Thoracic aorta (tissue), 2 donors: ENCODE results near the gene ACIN1. TPM values are rescaled to one million over a fixed set of nuclear protein-coding genes. Genes with fewer than 3 reads are reported as not detected.
"Not testable (repeated sequence)": the region's sequence is repeated elsewhere in the genome, so short reads cannot be mapped to it uniquely, and the experiment has no call there.

Experiments
- ATAC-seq: fragments of 150-250 bp; one replicate; pipeline ENCODE4 v1.8.0; 2017; ENCODE audit warnings: low read depth; ENCODE audit not compliant: insufficient number of reproducible peaks, low FRiP score
- DNase-seq: peaks from one replicate; pipeline ENCODE4 v3.0.0-alpha.2; 2020; ENCODE audit warnings: low spot score
- H3K27ac ChIP-seq, 2 donors: fragments of 200-600 bp; sonication (generic); 1 replicate in 1 of 2; 2 replicates in 1 of 2; pipeline ENCODE4 v1.5.1; 2016; ENCODE audit warnings: mild to moderate bottlenecking in 2 of 2, moderate library complexity in 2 of 2
- H3K27me3 ChIP-seq: fragments of 200-600 bp; sonication (generic); replicated peaks from 2 replicates; pipeline ENCODE4 v1.6.0; 2016; ENCODE audit warnings: mild to moderate bottlenecking; ENCODE audit not compliant: insufficient read depth
- H3K36me3 ChIP-seq: fragments of 200-600 bp; sonication (generic); one replicate; pipeline ENCODE4 v1.5.1; 2016
- H3K4me1 ChIP-seq, 2 donors: fragments of 200-600 bp; sonication (generic); 1 replicate in 1 of 2; 2 replicates in 1 of 2; pipeline versions ENCODE4 v1.5.1 to v1.6.0; 2016; ENCODE audit warnings: low read depth in 2 of 2, mild to moderate bottlenecking in 1 of 2; ENCODE audit not compliant: control insufficient read depth in 1 of 2
- H3K4me3 ChIP-seq: fragments of 200-600 bp; sonication (generic); 2 replicates; pipeline ENCODE4 v1.5.1; 2016; ENCODE audit warnings: mild to moderate bottlenecking
- H3K9me3 ChIP-seq: fragments of 200-600 bp; sonication (generic); 2 replicates; pipeline ENCODE4 v1.5.1; 2016
- CTCF ChIP-seq: fragments of 200-600 bp; sonication (generic); IDR thresholded peaks from one replicate; pipeline ENCODE4 v1.5.1; 2019; ENCODE audit warnings: antibody characterized with exemption
- total RNA-seq, 2 donors: library from RNA; depleted of rRNA; stranded (reverse); fragments of >200 nt; gene quantifications; one replicate each; pipeline versions ENCODE4 v1.1.0 to v1.2.3, GENCODE V29; 2016

Gene ACIN1
- total RNA-seq, 2 donors from 2014 or later: 117 to 154 TPM

- DNase-seq: no peak
- Histone ChIP-seq H3K27ac (no peak overlapping the region), H3K4me1 (no peaks in the 10 kb centered on the region), H3K27me3 (no peaks in the 10 kb centered on the region), H3K9me3 (no peaks in the 10 kb centered on the region), H3K4me3 (no peak overlapping the region), H3K36me3 (peaks cover 7% of the 10 kb centered on the region)
- ATAC-seq: no peak
- TF ChIP-seq CTCF: no peak
Measured at GRCh38 chr14:23020143-23021128, 74.5 kb downstream of the ACIN1 start.

GRCh38 chr14:23018107-23018506, 76.8 kb downstream of the ACIN1 start:
- DNase-seq (no peak), ATAC-seq (no peak)
- no peak overlapping the region for H3K27ac ChIP-seq
- no peaks in the 10 kb centered on the region for H3K36me3 ChIP-seq
- no peaks in the 10 kb centered on the region for H3K9me3 ChIP-seq
- no peaks in the 10 kb centered on the region for H3K4me1 ChIP-seq
- no peak for TF ChIP-seq CTCF
- H3K27me3 ChIP-seq: no peaks in the 10 kb centered on the region
- no peak overlapping the region for H3K4me3 ChIP-seq

GRCh38 chr14:23017091-23017490, 77.8 kb downstream of the ACIN1 start:
- no peak for TF ChIP-seq CTCF
- Histone ChIP-seq H3K27ac (no peak overlapping the region), H3K9me3 (no peaks in the 10 kb centered on the region), H3K36me3 (no peaks in the 10 kb centered on the region), H3K4me3 (no peak overlapping the region), H3K4me1 (no peaks in the 10 kb centered on the region), H3K27me3 (no peaks in the 10 kb centered on the region)
- DNase-seq (no peak), ATAC-seq (no peak)

- Histone ChIP-seq H3K36me3 (no peaks in the 10 kb centered on the region), H3K4me1 (no peaks in the 10 kb centered on the region), H3K4me3 (no peak overlapping the region), H3K27me3 (no peaks in the 10 kb centered on the region), H3K9me3 (no peaks in the 10 kb centered on the region), H3K27ac (no peak overlapping the region)
- ATAC-seq (no peak), DNase-seq (no peak)
- no peak for TF ChIP-seq CTCF
Measured at GRCh38 chr14:23015618-23016017, 79.3 kb downstream of the ACIN1 start.

- not testable (repeated sequence) for ATAC-seq, H3K4me3 ChIP-seq, H3K27me3 ChIP-seq, H3K9me3 ChIP-seq, H3K27ac ChIP-seq, H3K4me1 ChIP-seq, H3K36me3 ChIP-seq, DNase-seq
Measured at GRCh38 chr14:23013749-23014054, 81.2 kb downstream of the ACIN1 start.
